HG03095 (cell line): ENCODE measurements around the gene FAM241A.
"Not testable (repeated sequence)": the region's sequence is repeated elsewhere in the genome, so short reads cannot be mapped to it uniquely, and the experiment has no call there.

ENCODE experiments used
- ATAC-seq: cut with Tn5 transposase; IDR thresholded peaks from one replicate; pipeline ENCODE4 v1.9.1; 2021; ENCODE audit warnings: moderate library complexity; ENCODE audit not compliant: unreplicated experiment

The FAM241A gene

DNA sequence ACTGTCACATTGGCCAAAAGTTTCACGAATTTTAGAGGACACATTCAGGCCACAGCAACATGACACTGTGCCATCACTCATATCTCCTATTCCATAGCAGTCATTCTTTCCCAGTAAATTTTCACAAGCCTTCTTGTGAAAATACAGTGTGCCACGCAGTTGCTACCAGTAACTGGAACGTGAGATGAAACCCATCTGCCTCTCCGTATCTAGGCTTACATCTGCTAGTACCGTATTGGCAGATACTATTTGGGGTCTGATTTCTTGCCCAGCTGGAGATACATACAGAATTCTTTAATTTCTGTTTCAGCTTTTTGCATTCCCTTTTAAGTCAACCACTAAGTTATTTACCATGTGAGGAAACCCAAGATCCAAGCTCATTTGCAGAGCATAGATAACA, 8.7 kb upstream of the FAM241A start:
- ATAC-seq, result no peak

DNA sequence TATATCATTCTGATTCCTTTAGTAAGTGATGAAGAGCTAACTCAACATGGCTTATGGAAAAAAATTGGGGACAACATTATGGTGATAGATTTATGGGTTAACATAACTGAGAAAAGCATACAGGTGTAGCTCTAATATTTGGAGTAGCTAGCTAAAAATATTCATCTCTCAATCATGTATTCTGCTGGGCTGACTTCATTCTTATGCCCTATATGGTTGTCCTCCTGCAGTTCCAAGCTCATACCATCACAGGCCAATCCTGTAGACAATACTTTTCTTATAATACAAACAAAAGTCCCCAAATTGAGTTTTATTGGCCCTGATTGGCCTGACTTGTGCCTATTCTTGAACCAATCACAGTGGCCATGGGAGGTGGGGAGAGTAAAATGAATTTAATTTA, 6.7 kb upstream of the FAM241A start:
- ATAC-seq, result no peak

- ATAC-seq, result no peak
These were observed 4.7 kb upstream of the FAM241A start for GRCh38 chr4:112140536-112140935.

DNA sequence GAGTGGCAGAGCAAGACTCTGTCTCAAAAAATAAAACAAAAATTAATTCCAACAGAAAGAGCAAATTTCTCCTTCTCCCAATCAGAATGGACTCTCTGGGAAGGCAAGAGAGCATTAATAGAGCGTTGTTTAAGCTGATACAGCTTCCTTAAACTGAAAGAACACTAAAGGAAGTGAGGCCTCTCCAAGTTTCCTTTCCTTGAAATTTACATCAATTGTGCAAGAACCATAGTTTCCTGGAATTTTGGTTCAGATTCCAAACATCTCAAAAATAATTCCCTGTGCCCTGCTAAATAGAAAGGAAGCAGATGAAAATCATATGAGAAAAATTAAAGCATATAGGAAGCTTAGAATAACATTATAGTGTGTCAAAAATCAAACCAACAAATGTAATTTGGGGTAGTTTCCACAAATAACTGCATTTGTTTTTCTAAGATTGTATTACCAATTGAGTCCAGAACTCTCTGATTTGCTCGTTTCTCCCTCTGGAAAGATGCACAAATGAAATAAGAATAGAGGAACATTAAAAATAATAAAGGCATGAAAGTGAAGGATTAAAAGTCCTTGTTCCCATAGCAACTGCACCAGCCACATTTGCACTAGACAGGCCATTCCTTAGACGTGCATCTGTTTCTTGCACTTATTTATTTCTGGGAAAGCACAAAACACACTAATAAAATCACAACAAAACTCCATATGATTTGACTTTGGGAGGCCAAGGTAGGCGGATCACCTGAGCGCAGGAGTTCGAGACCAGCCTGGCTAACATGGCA, 3.7 kb upstream of the FAM241A start:
- no peak for ATAC-seq

GRCh38 chr4:112142182-112142581, 3.1 kb upstream of the FAM241A start:
- no peak for ATAC-seq

DNA sequence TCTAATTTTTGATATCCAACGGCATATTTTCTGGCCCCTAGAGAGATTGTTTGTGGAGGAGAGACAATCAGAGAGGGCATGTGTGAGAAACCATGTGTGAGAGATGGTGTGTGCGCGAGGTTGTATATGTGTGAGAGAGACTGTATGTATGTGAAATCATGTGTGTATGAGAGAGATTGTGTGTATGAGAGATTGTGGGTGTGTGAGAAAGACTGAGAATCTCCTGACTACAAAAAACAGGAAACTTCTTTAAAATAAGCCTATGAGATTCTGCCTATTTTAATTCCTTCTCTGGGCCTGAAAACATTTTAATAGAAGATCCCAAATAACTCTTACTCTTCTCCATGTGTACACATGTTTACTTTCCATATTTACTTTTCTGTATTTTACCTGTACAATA, 1.5 kb upstream of the FAM241A start:
- no peak for ATAC-seq

GRCh38 chr4:112144546-112145325, 518 bp upstream of the FAM241A start:
- no peak for ATAC-seq

- peak; percentile 41 for ATAC-seq
These were observed 692 bp downstream of the FAM241A start for GRCh38 chr4:112145790-112146501.

DNA sequence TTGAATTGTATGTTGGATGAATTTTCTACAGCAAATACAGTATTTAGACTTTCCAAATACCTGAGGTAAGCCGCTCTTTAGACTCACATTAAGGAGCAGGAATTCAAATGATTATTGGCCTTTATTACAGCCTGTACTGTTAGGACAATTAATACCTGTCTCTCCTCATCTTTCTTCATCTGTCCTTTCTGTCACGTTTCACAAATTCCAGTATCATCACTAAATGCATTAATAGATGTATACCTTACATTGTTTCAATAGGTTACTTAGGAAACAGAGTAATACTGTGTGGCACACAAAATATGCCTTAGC, 1.2 kb downstream of the FAM241A start:
- no peak for ATAC-seq

DNA sequence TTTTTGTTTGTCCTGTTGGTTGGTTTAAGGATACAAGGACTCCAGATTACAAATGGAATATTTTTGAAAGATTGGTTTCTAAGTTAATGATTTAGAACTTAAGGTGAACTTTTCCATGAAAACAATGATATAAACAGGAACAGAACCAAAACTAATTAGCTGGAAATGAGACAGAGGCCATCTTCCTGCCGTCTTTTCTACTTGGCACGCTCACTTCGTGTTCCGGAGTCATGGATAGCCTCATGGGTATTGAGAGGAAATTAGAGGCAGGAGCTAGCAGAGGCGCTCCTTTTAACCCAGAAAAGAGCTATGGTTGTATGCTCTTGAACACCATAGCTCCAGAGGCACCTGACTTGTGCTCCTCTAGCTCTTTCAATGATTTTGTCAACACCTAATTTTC, 2.4 kb downstream of the FAM241A start:
- no peak for ATAC-seq

- no peak for ATAC-seq
These were observed 5.7 kb downstream of the FAM241A start for GRCh38 chr4:112150920-112151319.

DNA sequence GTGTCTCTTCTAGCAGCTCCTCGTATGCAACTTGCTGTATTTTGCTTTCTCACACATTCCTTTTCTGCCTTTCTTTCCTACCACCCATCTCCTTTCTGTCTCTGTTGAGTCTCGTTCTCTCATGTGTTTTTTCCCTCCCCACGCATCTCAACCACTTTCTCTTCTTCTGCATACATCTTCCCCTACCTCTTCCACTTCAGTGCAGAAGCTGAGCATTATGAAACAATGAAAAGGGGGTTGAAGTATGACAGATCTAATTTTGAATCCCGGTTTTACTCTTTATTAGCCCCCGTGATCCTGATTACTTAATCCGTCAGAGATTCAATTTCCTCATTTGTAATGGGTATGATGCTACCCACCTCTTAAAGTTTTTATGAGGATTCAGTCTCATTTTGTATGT, 7.3 kb downstream of the FAM241A start:
- ATAC-seq, result no peak

DNA sequence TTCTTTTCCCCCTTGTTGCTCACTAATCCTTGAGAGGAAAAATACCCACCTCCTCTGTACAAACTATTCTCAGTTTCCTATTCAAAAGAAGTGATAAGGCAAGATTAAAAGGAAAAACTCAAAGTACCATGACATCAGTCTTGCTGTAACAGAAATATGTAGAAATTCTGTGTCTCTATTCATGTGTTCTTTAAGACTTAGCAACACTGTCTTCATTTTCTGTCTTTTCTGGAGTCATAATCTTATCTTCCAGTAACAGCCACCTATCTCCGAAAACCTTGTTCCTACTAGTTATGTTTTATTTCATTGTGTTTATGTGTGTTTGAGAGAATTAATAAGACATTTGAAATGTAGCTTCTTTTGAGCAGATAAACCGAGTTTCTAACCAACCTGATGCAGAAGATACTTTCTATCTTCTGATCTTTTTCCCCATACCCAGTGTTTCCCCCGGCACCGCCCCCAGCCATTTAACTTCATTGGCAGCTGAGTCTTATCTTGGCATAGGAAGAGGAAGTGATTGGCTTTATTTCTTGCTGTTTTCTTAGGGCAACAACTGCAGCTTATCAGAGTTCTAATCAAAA, 8.0 kb downstream of the FAM241A start:
- ATAC-seq, result no peak

- no peak for ATAC-seq
These were observed 10.9 kb downstream of the FAM241A start for GRCh38 chr4:112156112-112156511.

DNA sequence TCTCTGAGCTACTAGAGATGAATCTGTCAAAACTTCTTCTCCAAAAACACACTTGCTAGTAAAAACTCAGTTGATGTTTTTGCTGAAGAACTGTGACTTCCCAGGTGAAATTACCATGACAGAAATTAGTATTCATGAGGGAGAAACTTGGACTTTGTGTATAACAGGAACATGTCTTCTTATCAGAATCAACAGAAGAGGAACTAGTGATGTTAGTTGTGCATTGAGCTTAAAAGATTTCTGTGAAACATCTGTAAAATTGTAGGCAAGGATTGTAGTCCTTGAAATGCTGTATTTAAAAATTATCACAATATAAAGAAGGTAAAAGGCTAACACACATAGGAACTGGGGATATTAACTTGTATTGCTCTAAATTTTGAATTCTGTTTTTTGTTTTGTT, 11.3 kb downstream of the FAM241A start:
- no peak for ATAC-seq

DNA sequence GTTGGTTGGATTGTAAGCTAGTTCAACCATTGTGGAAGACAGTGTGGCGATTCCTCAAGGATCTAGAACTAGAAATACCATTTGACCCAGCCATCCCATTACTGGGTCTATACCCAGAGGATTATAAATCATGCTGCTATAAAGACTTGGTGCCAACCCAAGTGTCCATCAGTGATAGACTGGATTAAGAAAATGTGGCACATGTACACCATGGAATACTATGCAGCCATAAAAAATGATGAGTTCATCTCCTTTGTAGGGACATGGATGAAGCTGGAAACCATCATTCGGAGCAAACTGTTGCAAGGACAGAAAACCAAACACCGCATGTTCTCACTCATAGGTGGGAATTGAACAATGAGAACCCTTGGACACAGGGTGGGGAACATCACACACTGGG, 18.5 kb downstream of the FAM241A start:
- not testable (repeated sequence) for ATAC-seq

DNA sequence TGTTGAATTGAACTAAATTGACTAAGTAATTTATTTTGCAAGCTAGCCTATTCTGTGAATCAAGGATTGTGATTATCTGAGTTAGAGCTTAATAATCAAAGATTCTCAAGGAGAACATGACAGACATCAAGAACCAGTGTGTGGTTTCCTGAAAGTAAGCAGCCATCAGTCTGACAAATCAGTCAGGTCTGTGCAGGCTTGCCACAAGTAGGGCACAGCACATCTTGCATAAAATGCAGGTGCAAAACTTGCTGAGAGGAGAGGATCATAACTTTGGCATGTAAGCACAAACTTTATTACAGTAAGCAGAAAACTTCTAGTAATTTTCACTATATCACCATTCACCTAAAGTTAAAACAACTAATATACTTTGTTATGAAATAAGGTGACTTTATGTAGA, 22.5 kb downstream of the FAM241A start:
- ATAC-seq, result no peak

DNA sequence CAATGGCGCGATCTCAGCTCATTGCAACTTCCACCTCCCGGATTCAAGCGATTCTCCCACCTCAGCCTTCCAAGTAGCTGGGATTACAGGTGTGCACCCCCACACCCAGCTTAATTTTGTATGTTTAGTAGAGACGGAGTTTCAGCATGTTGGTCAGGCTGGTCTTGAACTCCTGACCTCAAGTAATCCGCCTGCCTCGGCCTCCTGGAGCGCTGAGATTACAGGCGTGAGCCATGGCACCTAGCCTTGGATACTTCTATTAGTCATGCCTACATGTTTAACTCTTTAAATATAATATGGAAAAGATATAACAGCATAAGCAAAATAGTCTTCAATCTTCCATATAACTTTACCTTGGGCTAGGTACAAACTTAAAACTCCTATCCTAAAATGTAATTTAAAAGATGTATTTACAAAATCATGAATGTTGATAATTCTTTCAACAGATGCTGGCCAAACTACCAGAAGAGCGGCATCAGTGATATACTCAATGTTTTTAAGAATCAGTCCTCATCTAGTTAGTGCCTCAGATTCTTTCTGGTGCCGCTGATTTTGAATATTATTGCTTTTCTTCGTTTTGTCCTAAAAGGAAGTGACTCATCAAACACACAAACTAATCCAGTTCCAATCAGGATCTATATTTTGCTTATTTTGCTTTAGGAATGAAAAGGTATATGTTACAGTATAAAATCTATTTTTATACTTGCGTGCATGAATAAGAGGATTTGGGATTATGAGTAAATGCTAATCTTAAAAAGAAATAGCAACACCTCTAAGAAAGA, 23.7 kb downstream of the FAM241A start:
- ATAC-seq, result no peak

GRCh38 chr4:112170451-112170993, 25.3 kb downstream of the FAM241A start:
- ATAC-seq, result no peak

DNA sequence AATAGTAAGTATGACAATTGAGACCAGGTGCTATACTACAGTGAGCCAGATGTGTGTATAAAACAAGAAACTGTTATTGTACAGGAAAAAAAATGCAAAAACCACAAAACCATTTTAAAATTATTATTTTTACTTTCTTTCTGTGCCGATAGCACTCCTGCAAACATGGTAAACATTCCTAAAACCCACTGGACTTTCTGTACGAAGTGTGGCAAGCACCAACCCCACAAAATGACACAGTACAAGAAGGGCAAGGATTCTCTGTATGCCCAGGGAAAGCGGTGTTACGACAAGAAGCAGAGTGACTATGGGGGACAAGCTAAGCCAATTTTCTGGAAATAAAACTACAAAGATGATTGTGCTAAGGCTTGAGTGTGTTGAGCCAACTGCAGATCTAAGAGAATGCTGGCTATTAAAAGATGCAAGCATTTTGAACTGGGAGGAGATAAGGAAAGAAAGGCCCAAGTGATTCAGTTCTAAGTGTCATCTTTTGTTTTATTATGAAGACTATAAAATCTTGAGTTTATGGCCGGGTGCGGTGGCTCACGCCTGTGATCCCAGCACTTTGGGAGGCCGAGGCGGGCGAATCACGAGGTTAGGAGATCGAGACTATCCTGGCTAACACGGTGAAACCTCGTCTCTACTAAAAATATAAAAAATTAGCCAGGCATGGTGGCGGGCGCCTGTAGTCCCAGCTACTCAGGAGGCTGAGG, 26.0 kb downstream of the FAM241A start:
- ATAC-seq, result not testable (repeated sequence)
